Hepatocyte (in vitro differentiated cells): ENCODE measurements around the gene SLC31A2. TPM values are rescaled to one million over a fixed set of nuclear protein-coding genes. Genes with fewer than 3 reads are reported as not detected.

Experiments used
- DNase-seq: peaks from one replicate; pipeline ENCODE4 v3.0.0-alpha.2; 2016; ENCODE audit warnings: low spot score
- H2AFZ ChIP-seq: fragments of 200-600 bp; sonication (generic); 2 replicates; pipeline ENCODE4 v1.6.0; 2016; ENCODE audit warnings: antibody characterized with exemption, mild to moderate bottlenecking
- H3K27ac ChIP-seq: fragments of 200-600 bp; sonication (generic); 2 replicates; pipeline ENCODE4 v1.5.1; 2016; ENCODE audit warnings: mild to moderate bottlenecking
- H3K27me3 ChIP-seq: fragments of 200-600 bp; sonication (generic); 2 replicates; pipeline ENCODE4 v1.6.1; 2016
- H3K36me3 ChIP-seq: fragments of 200-600 bp; sonication (generic); replicated peaks from 2 replicates; pipeline ENCODE4 v1.5.1; 2016; ENCODE audit warnings: low read depth; ENCODE audit not compliant: insufficient read depth
- H3K4me1 ChIP-seq: fragments of 200-600 bp; sonication (generic); 2 replicates; pipeline ENCODE4 v1.5.1; 2016; ENCODE audit warnings: mild to moderate bottlenecking, moderate library complexity; ENCODE audit not compliant: insufficient read depth
- H3K4me2 ChIP-seq: fragments of 200-600 bp; sonication (generic); 2 replicates; pipeline ENCODE4 v1.6.0; 2016
- H3K4me3 ChIP-seq: fragments of 200-600 bp; sonication (generic); 2 replicates; pipeline ENCODE4 v1.5.1; 2016; ENCODE audit warnings: mild to moderate bottlenecking
- H3K79me2 ChIP-seq: fragments of 200-600 bp; sonication (generic); 2 replicates; pipeline ENCODE4 v1.6.0; 2017; ENCODE audit warnings: mild to moderate bottlenecking
- H3K9me2 ChIP-seq: fragments of 200-600 bp; sonication (generic); replicated peaks from 2 replicates; pipeline ENCODE4 v1.6.0; 2017; ENCODE audit warnings: mild to moderate bottlenecking; ENCODE audit not compliant: insufficient read depth
- H3K9me3 ChIP-seq: fragments of 200-600 bp; sonication (generic); 2 replicates; pipeline ENCODE4 v1.5.1; 2016; ENCODE audit warnings: low read depth, mild to moderate bottlenecking
- H4K20me1 ChIP-seq: fragments of 200-600 bp; sonication (generic); 2 replicates; pipeline ENCODE4 v1.6.0; 2016; ENCODE audit warnings: mild to moderate bottlenecking; ENCODE audit not compliant: insufficient read depth, poor library complexity, severe bottlenecking
- EZH2 ChIP-seq: fragments of 200-600 bp; sonication (generic); IDR thresholded peaks from 2 replicates; pipeline ENCODE4 v1.6.1; 2016; ENCODE audit warnings: antibody characterized with exemption, mild to moderate bottlenecking, borderline replicate concordance
- EZH2phosphoT487 ChIP-seq: fragments of 200-600 bp; sonication (generic); IDR thresholded peaks from one replicate; pipeline ENCODE4 v1.6.1; 2018; ENCODE audit warnings: antibody characterized with exemption, mild to moderate bottlenecking, low read depth, moderate library complexity; ENCODE audit not compliant: unreplicated experiment, severe bottlenecking
- WGBS: methylation state at CpG from one replicate; pipeline ENCODE4 v1.1.6; 2016; ENCODE audit warnings: low lambda C conversion rate; ENCODE audit errors: missing lambda C conversion rate; 5-methylcytosine and 5-hydroxymethylcytosine counted together
- polyA plus RNA-seq: library from polyadenylated mRNA; unstranded; fragments of >200 nt; fragmentation: Nextera tagmentation; extraction: Ambion mirVana; gene quantifications from 2 replicates; pipeline ENCODE4 v1.2.1, GENCODE V29; 2016
- total RNA-seq: library from RNA; depleted of rRNA; stranded (reverse); fragments of >200 nt; gene quantifications from 2 replicates; pipeline ENCODE4 v1.2.3, GENCODE V29; 2014
- TF ChIP-seq, protein P1 (sequence below): fragments of 200-600 bp; sonication (generic); IDR thresholded peaks from 2 replicates; pipeline ENCODE4 v1.5.1; 2016; ENCODE audit warnings: antibody characterized with exemption, mild to moderate bottlenecking; ENCODE audit not compliant: poor library complexity

SLC31A2 gene
- total and polyA plus RNA-seq, 2 experiments from 2014 or later = 20.1 to 26.9 TPM

DNA sequence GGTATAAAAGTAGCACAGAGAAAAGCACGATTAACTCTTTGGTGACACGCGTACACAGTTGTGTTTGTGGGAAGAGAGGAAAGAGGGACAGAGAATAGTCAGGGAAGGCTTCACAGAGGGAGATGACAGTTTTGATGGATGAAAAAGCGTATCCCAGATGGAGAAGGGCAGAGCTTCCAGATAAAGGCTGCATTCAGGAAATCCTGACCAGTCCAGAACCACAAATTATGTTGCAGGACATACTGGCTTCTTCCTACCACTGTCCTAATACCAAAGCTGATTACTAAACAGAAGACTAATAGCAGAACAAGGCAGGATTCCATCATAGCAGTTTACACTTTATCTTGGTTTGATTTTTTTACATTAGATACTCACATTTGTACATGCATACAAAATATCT lies 34.5 kb downstream of the SLC31A2 start:
- H3K9me2 ChIP-seq = no peaks in the 10 kb centered on the region
- H3K9me3 ChIP-seq = no peaks in the 10 kb centered on the region
- no peak overlapping the region for H3K27ac ChIP-seq
- DNase-seq = no peak
- H3K79me2 ChIP-seq = no peaks in the 10 kb centered on the region
- no peaks in the 10 kb centered on the region for H3K4me1 ChIP-seq
- no peaks in the 10 kb centered on the region for H3K27me3 ChIP-seq
- 92% methylated on average over 4 of the region's 4 CpGs for WGBS
- H3K4me2 ChIP-seq = no peak overlapping the region
- no peak overlapping the region for H2AFZ ChIP-seq
- no peak overlapping the region for H3K4me3 ChIP-seq
- TF ChIP-seq EZH2 = no peak
- TF ChIP-seq, protein P1, sequence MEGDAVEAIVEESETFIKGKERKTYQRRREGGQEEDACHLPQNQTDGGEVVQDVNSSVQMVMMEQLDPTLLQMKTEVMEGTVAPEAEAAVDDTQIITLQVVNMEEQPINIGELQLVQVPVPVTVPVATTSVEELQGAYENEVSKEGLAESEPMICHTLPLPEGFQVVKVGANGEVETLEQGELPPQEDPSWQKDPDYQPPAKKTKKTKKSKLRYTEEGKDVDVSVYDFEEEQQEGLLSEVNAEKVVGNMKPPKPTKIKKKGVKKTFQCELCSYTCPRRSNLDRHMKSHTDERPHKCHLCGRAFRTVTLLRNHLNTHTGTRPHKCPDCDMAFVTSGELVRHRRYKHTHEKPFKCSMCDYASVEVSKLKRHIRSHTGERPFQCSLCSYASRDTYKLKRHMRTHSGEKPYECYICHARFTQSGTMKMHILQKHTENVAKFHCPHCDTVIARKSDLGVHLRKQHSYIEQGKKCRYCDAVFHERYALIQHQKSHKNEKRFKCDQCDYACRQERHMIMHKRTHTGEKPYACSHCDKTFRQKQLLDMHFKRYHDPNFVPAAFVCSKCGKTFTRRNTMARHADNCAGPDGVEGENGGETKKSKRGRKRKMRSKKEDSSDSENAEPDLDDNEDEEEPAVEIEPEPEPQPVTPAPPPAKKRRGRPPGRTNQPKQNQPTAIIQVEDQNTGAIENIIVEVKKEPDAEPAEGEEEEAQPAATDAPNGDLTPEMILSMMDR = no peak
- TF ChIP-seq EZH2phosphoT487 = no peak
- no peaks in the 10 kb centered on the region for H4K20me1 ChIP-seq
- H3K36me3 ChIP-seq = no peaks in the 10 kb centered on the region

DNA sequence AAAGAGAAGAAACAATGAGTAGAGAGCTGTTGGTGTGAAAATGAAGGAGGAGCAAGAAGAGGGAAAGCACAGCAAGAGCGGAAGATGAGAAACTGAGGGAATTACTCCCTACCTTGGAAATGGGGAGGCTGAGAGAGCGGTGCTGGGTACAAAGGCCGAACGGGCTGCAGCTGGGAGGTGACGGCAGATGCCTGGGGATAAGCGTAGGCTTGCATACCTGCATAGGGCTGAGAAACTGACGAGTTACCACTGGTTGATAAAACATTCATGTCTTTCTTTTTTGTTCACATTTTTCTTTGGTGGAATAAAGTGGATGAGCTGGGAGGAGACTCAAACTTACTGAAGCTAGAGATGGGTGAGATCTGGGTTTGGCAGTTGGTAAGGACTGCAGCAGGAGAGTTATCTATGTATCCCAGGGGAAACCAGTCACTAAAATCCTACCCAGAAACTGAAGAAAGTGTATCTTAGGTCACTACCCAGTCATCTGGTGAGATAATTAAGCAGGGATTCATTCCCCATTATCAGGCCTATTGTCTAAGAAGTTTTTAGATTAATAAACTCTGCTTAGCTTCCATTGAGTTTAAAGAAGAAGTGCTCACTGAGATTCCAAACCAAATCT lies 35.4 kb downstream of the SLC31A2 start:
- no peaks in the 10 kb centered on the region for H3K9me3 ChIP-seq
- no peaks in the 10 kb centered on the region for H3K27me3 ChIP-seq
- DNase-seq = no peak
- H3K4me1 ChIP-seq = no peaks in the 10 kb centered on the region
- no peak overlapping the region for H3K4me3 ChIP-seq
- no peak overlapping the region for H3K4me2 ChIP-seq
- H4K20me1 ChIP-seq = no peaks in the 10 kb centered on the region
- no peaks in the 10 kb centered on the region for H3K36me3 ChIP-seq
- 96% methylated on average over 7 of the region's 7 CpGs for WGBS
- H3K79me2 ChIP-seq = no peaks in the 10 kb centered on the region
- H3K27ac ChIP-seq = no peak overlapping the region
- H3K9me2 ChIP-seq = no peaks in the 10 kb centered on the region
- no peak overlapping the region for H2AFZ ChIP-seq
- TF ChIP-seq, protein P1 = no peak
- no peak for TF ChIP-seq EZH2
- no peak for TF ChIP-seq EZH2phosphoT487

DNA sequence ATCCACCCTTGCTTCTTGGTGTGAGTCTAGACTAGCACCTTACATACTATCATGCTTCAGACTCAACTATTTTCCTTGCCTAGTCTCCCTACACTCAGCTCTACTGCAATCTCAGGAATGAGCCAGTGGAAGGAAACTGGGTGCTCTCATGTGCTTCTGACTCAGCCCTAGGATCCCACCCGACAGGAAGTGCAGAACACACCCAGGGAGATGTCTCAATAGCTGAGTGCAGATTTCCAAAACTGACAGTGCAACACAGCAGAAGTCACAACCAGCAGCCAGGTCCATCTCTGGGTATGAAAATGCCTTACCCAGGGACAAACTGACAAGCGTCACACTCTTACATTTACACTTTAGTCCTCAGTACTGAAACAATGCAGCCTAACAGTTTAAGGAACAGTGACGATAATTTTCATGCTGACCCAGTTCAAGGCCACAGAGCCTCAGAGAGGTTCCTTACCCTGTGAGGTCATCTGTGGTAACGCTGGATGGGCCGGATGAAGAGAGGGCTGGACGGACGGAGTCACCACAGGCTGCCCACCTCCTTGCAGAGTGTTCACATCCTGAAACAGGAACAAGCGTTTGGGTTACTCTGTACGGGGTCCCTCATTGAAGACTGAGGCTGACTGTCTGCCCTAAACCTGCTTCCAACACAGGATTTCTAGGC lies 37.3 kb downstream of the SLC31A2 start:
- DNase-seq = peak; percentile 28
- Histone ChIP-seq H2AFZ (no peak overlapping the region), H3K27ac (peak overlapping the region; percentile 44), H4K20me1 (no peaks in the 10 kb centered on the region), H3K36me3 (no peaks in the 10 kb centered on the region), H3K4me3 (no peak overlapping the region), H3K27me3 (no peaks in the 10 kb centered on the region), H3K9me3 (no peaks in the 10 kb centered on the region), H3K79me2 (no peaks in the 10 kb centered on the region), H3K9me2 (no peaks in the 10 kb centered on the region), H3K4me2 (no peak overlapping the region), H3K4me1 (no peaks in the 10 kb centered on the region)
- no peak for TF ChIP-seq EZH2phosphoT487
- TF ChIP-seq, protein P1 = no peak
- no peak for TF ChIP-seq EZH2
- 92% methylated on average over 9 of the region's 9 CpGs for WGBS
